ENCODE data around the gene BAG5.

DNA sequence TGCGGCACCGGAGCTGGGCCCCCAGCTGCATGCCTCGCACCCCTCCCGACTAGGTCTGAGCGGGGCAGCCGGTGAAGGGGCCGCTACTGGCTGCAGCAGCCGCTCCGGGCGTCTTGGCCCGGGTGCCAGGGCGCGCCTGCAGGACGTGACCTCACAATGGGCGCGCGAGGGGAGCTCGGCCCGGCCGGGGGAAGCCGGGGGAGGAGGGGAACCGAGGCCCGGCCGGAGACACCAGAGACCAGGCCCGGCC lies 353 bp downstream of the BAG5 start:
- TF ChIP-seq, protein P1, sequence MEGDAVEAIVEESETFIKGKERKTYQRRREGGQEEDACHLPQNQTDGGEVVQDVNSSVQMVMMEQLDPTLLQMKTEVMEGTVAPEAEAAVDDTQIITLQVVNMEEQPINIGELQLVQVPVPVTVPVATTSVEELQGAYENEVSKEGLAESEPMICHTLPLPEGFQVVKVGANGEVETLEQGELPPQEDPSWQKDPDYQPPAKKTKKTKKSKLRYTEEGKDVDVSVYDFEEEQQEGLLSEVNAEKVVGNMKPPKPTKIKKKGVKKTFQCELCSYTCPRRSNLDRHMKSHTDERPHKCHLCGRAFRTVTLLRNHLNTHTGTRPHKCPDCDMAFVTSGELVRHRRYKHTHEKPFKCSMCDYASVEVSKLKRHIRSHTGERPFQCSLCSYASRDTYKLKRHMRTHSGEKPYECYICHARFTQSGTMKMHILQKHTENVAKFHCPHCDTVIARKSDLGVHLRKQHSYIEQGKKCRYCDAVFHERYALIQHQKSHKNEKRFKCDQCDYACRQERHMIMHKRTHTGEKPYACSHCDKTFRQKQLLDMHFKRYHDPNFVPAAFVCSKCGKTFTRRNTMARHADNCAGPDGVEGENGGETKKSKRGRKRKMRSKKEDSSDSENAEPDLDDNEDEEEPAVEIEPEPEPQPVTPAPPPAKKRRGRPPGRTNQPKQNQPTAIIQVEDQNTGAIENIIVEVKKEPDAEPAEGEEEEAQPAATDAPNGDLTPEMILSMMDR (IDR thresholded peaks at IDR 0.05): no peak
- no peak for TF ChIP-seq SIN3A (IDR thresholded peaks at IDR 0.05; ENCODE audit: borderline replicate concordance, insufficient read depth, low read depth, low read length)
